ENCODE measurements around the gene PNMA6F. TPM values are rescaled to one million over a fixed set of nuclear protein-coding genes. Genes with fewer than 3 reads are reported as not detected.

The PNMA6F gene
- 0.03 TPM in 1 of 2 replicates, not detected in the other for total RNA-seq (2014; rRNA removed; shearing (Covaris generic))

- in situ Hi-C loops (cut with HindIII; ENCODE audit: low sequenced_read_pairs) = no loop called here
Observed at GRCh38 chrX:153321381-153322124, at the start of gene PNMA6F. Gene PNMA6F, minus strand, starts transcription at chrX:153321767. Its CDS starts 1,093 bp downstream, at chrX:153320674.

GRCh38 chrX:153371256-153371655 is 49.7 kb upstream of the PNMA6F start:
- in situ Hi-C loops (cut with HindIII; ENCODE audit: low sequenced_read_pairs) = no loop called here
- DNase-seq (ENCODE audit: low spot score) = no peak

More at GRCh38 chrX:153321381-153322124, at the start of gene PNMA6F:
- DNase-seq (ENCODE audit: low spot score) = no peak

DNA sequence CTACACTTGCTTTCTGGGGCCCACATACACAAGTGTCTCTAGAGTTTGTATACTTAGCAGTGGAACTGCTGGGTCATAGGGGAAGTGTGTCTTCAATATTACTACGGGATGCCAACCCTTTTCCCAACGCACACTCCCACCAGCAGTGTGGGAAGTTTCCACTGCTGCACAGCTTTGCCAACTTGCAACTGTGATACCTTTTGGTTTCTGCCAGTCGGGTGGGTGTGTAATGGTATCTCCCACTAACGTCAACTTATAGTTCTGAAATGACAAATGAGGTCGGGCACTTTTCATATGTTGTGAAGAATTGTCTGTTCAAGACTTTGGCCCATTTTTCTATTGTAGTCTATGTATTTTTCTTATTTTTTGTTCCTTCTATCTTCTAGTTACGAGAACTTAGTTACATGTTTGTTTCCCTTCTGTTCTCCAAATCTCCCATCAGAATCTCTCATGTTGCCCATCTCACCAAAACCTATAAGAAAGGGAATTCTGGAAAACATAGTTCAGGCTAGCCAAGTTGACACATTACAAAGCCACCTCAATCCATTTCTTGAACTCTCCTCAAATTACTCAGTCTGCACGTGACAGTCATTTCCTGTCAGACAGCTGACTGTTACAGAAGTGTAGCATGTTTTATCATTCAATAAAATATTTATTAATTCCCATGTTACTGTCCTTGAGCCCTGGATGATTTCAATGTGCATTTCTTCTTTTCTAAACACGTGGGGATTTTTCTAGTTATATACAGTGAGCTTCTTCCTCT is 48.9 kb upstream of the PNMA6F start:
- no peak for DNase-seq (ENCODE audit: low spot score)
- in situ Hi-C loops (cut with HindIII; ENCODE audit: low sequenced_read_pairs) = no loop called here

DNA sequence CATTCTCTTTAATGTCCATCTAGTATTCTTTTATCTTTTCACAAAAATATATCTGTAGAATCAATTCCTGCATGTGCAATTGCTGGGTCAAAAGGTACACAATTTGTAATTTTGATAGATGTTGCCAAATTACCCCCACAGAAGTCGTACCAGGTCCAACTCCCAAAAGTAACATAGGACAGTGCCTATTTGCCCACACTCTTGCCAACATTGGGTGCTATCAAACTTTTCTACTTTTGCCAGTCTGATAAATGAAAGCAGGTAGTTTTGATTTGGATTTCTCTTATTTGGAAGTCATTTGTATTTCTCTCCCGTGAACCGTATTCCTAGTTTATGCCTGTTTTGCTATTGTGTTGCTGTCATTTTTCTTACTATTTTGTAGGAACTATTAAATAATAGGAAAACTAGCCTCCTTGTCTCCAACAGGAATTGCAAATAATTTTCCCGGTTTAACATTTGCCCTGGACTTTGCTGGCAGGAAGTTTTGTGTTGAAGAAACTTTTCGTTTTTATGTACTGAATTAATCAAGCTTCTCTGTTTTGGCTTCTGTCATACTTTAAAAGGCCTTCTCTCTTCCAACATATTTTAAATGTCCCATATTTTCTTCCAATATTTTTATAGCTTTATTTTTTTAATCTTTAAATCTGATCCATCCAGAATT is 45.4 kb upstream of the PNMA6F start:
- in situ Hi-C loops (cut with HindIII; ENCODE audit: low sequenced_read_pairs) = no loop called here
- DNase-seq (ENCODE audit: low spot score) = no peak

- DNase-seq (ENCODE audit: low spot score) = no peak
- in situ Hi-C loops (cut with HindIII; ENCODE audit: low sequenced_read_pairs) = no loop called here
Observed at GRCh38 chrX:153366119-153366518, 44.6 kb upstream of the PNMA6F start.

- in situ Hi-C loops (cut with HindIII; ENCODE audit: low sequenced_read_pairs) = no loop called here
- no peak for DNase-seq (ENCODE audit: low spot score)
Observed at GRCh38 chrX:153365670-153366069, 44.1 kb upstream of the PNMA6F start.

GRCh38 chrX:153361781-153362397 is 40.3 kb upstream of the PNMA6F start:
- in situ Hi-C loops (cut with HindIII; ENCODE audit: low sequenced_read_pairs) = no loop called here
- no peak for DNase-seq (ENCODE audit: low spot score)

- no peak for DNase-seq (ENCODE audit: low spot score)
- in situ Hi-C loops (cut with HindIII; ENCODE audit: low sequenced_read_pairs) = no loop called here
Observed at GRCh38 chrX:153357877-153358276, 36.3 kb upstream of the PNMA6F start.

- no peak for DNase-seq (ENCODE audit: low spot score)
Observed at GRCh38 chrX:153353416-153353815, 31.8 kb upstream of the PNMA6F start.

DNA sequence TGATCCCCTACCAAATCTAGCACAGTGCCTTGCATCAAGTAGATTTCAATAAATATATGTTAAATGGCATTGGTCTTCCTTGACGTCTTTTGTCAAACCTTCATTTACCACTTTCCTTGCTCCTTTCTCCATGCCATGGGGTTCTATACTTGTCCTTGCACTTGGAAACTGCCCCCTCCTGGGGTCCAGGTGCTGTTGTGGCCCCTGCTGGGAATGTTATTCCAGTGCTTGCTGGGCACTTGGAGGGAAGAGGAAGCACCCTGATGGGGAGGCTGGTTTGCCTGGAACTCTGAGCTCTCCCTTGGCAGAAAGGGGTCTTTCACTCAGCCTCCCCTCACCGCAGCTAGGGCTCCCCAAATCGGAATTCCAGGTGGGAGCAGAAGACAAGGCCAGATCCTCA is 31.3 kb upstream of the PNMA6F start:
- in situ Hi-C loops (cut with HindIII; ENCODE audit: low sequenced_read_pairs) = no loop called here
- no peak for DNase-seq (ENCODE audit: low spot score)

More at GRCh38 chrX:153353416-153353815, 31.8 kb upstream of the PNMA6F start:
- in situ Hi-C loops (cut with HindIII; ENCODE audit: low sequenced_read_pairs) = no loop called here

DNA sequence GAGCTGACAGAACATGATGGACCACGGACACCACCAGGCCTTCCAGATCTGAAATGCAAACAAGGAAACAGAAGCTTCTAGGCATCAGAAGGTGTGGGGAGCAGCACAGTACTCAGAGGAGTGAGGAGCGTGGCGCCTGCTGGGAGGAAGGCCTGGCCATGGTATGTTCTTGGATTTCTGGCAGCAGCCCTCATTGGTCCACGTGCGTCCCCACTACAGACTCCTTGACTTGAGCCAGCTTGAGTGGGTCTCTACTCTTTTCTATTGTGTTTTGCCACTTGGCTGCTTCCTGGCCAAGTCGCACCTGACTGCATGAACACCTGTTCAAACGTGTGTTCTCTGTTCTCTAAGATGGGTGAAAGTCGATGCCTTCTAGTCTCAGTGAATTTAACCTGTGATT is 30.4 kb upstream of the PNMA6F start:
- DNase-seq (ENCODE audit: low spot score) = no peak
- in situ Hi-C loops (cut with HindIII; ENCODE audit: low sequenced_read_pairs) = no loop called here

GRCh38 chrX:153349952-153350351 is 28.4 kb upstream of the PNMA6F start:
- in situ Hi-C loops (cut with HindIII; ENCODE audit: low sequenced_read_pairs) = no loop called here
- no peak for DNase-seq (ENCODE audit: low spot score)

- in situ Hi-C loops (cut with HindIII; ENCODE audit: low sequenced_read_pairs) = no loop called here
- no peak for DNase-seq (ENCODE audit: low spot score)
Observed at GRCh38 chrX:153348421-153348820, 26.9 kb upstream of the PNMA6F start.

DNA sequence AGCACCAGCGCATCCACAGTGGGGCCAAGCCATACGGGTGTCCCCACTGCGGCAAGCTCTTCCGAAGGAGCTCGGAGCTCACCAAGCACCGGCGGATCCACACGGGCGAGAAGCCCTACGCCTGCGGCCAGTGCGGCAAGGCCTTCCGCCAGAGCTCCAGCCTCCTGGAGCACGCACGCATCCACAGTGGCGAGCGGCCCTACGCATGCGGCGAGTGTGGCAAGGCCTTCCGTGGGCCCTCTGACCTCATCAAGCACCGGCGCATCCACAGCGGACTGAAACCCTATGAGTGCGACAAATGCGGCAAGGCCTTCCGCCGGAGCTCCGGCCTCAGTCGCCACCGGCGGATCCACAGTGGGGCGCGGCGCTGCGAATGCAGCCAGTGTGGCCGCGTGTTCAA is 26.0 kb upstream of the PNMA6F start:
- in situ Hi-C loops (cut with HindIII; ENCODE audit: low sequenced_read_pairs) = no loop called here
- no peak for DNase-seq (ENCODE audit: low spot score)

DNA sequence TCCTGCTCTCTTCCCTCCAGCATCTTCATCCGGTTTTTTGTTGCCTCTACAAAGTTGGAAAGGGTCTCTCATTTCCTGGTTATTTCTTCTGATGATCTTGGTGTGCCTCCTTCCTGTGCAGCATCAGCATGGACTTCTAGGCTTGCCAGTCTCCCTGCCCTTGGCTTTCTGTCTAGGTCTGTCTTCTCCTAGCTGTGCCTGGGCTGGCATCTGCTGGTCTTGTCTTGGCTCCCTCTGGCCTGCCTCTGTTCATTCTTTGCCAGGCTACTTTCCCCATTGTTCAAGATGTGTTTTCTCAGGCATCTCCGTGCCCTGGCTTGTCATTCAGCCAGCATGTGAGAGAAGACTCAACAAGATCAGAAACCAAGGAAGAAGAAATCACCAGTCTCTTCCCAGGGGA is 22.1 kb upstream of the PNMA6F start:
- in situ Hi-C loops (cut with HindIII; ENCODE audit: low sequenced_read_pairs) = no loop called here
- no peak for DNase-seq (ENCODE audit: low spot score)

DNA sequence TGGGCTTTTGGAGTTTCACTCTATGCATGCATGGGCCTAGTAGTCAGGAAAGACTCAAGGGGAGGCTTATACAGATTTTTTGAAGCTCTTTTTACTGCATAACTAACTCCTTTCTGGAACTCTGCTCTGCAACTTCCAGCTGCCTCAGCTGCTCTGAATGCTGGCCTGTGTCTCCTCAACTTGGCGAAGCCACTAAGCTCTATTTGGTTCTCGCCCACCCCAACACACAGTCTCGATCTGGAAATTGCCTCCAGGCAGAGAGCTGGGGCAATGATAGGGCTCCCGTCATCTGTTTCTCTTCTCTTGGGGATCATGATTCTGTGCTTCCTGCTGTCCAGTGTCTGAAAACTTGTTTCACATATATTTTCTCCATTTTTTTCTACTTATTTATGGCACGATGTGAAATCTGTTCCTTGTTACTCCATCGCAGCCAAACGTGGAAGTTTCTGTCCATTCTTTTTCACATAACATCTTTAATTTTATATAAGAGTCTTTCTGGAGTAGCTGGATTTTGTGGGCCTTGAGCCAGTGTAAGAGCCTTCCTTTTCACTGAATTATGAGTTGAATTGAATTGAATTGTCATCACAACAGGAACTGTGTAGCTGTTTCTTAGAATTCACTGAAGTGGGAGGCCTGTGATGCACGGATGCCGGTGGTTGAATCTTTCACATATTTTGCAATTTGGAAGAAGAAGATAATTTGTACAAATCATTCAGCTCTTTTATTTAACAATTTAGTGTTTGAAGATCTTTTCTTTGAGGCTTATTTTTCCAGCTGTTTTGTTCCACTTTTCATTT is 21.4 kb upstream of the PNMA6F start:
- in situ Hi-C loops (cut with HindIII; ENCODE audit: low sequenced_read_pairs) = no loop called here
- DNase-seq (ENCODE audit: low spot score) = no peak

DNA sequence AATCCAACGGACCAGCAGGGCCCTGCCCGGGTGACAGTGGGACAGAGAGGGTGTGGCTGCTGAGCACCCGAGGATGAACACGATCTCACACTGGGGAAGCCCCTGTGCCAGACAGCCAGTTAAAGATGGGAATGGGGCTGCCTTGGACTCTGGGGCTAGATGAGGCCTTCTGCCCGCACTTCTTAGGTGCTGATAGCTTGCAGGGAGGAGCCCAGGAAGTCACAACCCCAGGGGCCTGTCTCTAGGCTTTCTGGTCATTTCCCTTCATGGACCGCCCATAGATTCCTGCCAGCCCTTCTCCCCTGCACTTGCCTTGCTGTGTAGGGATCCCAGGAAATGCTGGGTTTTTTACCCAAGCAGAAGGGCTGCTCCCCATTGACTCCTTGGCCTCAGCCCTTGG is 18.5 kb upstream of the PNMA6F start:
- in situ Hi-C loops (cut with HindIII; ENCODE audit: low sequenced_read_pairs) = no loop called here
- no peak for DNase-seq (ENCODE audit: low spot score)

- in situ Hi-C loops (cut with HindIII; ENCODE audit: low sequenced_read_pairs) = no loop called here
- no peak for DNase-seq (ENCODE audit: low spot score)
Observed at GRCh38 chrX:153339662-153340061, 18.1 kb upstream of the PNMA6F start.

GRCh38 chrX:153338836-153339235 is 17.3 kb upstream of the PNMA6F start:
- in situ Hi-C loops (cut with HindIII; ENCODE audit: low sequenced_read_pairs) = no loop called here
- DNase-seq (ENCODE audit: low spot score) = no peak
